Thyroid gland (tissue), 4 donors: ENCODE results near the gene CCDC43. TPM values are rescaled to one million over a fixed set of nuclear protein-coding genes. Genes with fewer than 3 reads are reported as not detected.
"Not testable (repeated sequence)": the region's sequence is repeated elsewhere in the genome, so short reads cannot be mapped to it uniquely, and the experiment has no call there.

Source experiments
- DNase-seq, 2 donors: peaks; one replicate each; pipeline ENCODE4 v3.0.0-alpha.2; 2019
- H3K27ac ChIP-seq, 3 donors: fragments of 200-600 bp; sonication (generic); 1 replicate in 2 of 3; 2 replicates in 1 of 3; pipeline ENCODE4 v1.5.1; 2016 to 2019; ENCODE audit warnings: mild to moderate bottlenecking in 1 of 3, moderate library complexity in 1 of 3
- H3K27me3 ChIP-seq: fragments of 200-600 bp; sonication (generic); one replicate; pipeline ENCODE4 v1.5.1; 2019
- H3K36me3 ChIP-seq, 2 donors: fragments of 200-600 bp; sonication (generic); one replicate each; pipeline ENCODE4 v1.5.1; 2016 to 2019
- H3K4me1 ChIP-seq, 2 donors: fragments of 200-600 bp; sonication (generic); one replicate each; pipeline ENCODE4 v1.5.1; 2017 to 2019
- H3K4me3 ChIP-seq, 3 donors: fragments of 200-600 bp; sonication (generic); replicated peaks in 1 of 3; 1 replicate in 2 of 3; 2 replicates in 1 of 3; pipeline ENCODE4 v1.5.1; 2016; ENCODE audit warnings: mild to moderate bottlenecking in 1 of 3
- H3K9me3 ChIP-seq: fragments of 200-600 bp; sonication (generic); one replicate; pipeline ENCODE4 v1.5.1; 2017
- CTCF ChIP-seq, 6 experiments: fragments of 200-600 bp in 3 of 6; fragments of 450-650 bp in 3 of 6; sonication (generic) in 3 of 6; IDR thresholded peaks; one replicate each; pipeline ENCODE4 v1.5.1; 2016 to 2019; ENCODE audit warnings: antibody characterized with exemption in 6 of 6, mild to moderate bottlenecking in 2 of 6, inconsistent platforms in 1 of 6, moderate library complexity in 1 of 6
- POLR2A ChIP-seq, 2 donors: fragments of 450-650 bp; IDR thresholded peaks; one replicate each; pipeline ENCODE4 v1.6.1; 2017; ENCODE audit warnings: antibody characterized with exemption in 2 of 2, mild to moderate bottlenecking in 2 of 2, moderate library complexity in 1 of 2
- WGBS, 2 donors: methylation state at CpG; one replicate each; pipeline ENCODE4 v1.1.5; 2017; 5-methylcytosine and 5-hydroxymethylcytosine counted together
- intact Hi-C: fragments of 100-400 bp; cut with DNase I; formaldehyde crosslinking; loops from one replicate; pipeline ENCODE4 v1.15.1; 2023
- total RNA-seq, 4 donors: library from RNA; depleted of rRNA; stranded (reverse); fragments of >200 nt; gene quantifications; one replicate each; pipeline ENCODE4 v1.2.3, GENCODE V29; 2016

CCDC43 gene
- total RNA-seq, 4 donors from 2014 or later = 15.7 to 21.0 (median 18.8) TPM

- H3K36me3 ChIP-seq = peaks cover 0 to 2% of the 10 kb centered on the region in 2 donors
- no peak for TF ChIP-seq POLR2A (IDR thresholded peaks at IDR 0.05)
- no peak for TF ChIP-seq CTCF (IDR thresholded peaks at IDR 0.05)
- intact Hi-C loops = no loop called here
- no peaks in the 10 kb centered on the region for H3K27me3 ChIP-seq
- H3K4me3 ChIP-seq = no peak overlapping the region
- H3K4me1 ChIP-seq = no peaks in the 10 kb centered on the region
- H3K27ac ChIP-seq = no peak overlapping the region
- H3K9me3 ChIP-seq = no peaks in the 10 kb centered on the region
- 82 to 83% methylated on average over 5 of the region's 5 CpGs for WGBS, 2 donors
- no peak for DNase-seq
Observed at GRCh38 chr17:44733753-44734152, 44.2 kb upstream of the CCDC43 start.

- H3K27me3 ChIP-seq, DNase-seq, H3K27ac ChIP-seq, H3K4me3 ChIP-seq, intact Hi-C loops, H3K4me1 ChIP-seq, H3K36me3 ChIP-seq, H3K9me3 ChIP-seq: not testable (repeated sequence)
- 98 to 99% methylated on average over 6 of the region's 6 CpGs for WGBS, 2 donors
Observed at GRCh38 chr17:44726121-44726520, 36.5 kb upstream of the CCDC43 start.

- Histone ChIP-seq H3K36me3 (no peaks in the 10 kb centered on the region), H3K4me1 (no peaks in the 10 kb centered on the region), H3K4me3 (no peak overlapping the region), H3K9me3 (no peaks in the 10 kb centered on the region), H3K27ac (no peak overlapping the region), H3K27me3 (no peaks in the 10 kb centered on the region)
- no peak for DNase-seq
- intact Hi-C loops = no loop called here
- TF ChIP-seq CTCF (IDR thresholded peaks at IDR 0.05) = no peak
- WGBS, 2 donors = 90 to 93% methylated on average over 5 of the region's 5 CpGs
Observed at GRCh38 chr17:44722254-44722653, 32.7 kb upstream of the CCDC43 start.

- no peaks in the 10 kb centered on the region for H3K27me3 ChIP-seq
- H3K4me3 ChIP-seq = no peak overlapping the region
- no peak overlapping the region for H3K27ac ChIP-seq
- no peak for DNase-seq
- no peaks in the 10 kb centered on the region for H3K9me3 ChIP-seq
- TF ChIP-seq CTCF (IDR thresholded peaks at IDR 0.05) (no peak), POLR2A (IDR thresholded peaks at IDR 0.05) (no peak)
- H3K36me3 ChIP-seq = no peaks in the 10 kb centered on the region
- intact Hi-C loops = no loop called here
- no peaks in the 10 kb centered on the region for H3K4me1 ChIP-seq
- WGBS, 2 donors = 100% methylated on average over 1 of the region's 1 CpG
Observed at GRCh38 chr17:44719444-44719843, 29.9 kb upstream of the CCDC43 start.

- peak within 1 kb of the TSS; percentile 23 to 54 (median 38) for H3K4me3 ChIP-seq
- peak within 1 kb of the TSS in 2 of 3 donors; percentile 12 to 71 for H3K27ac ChIP-seq
- intact Hi-C loops = no loop called here
- H3K27me3 ChIP-seq = no peaks in the 10 kb centered on the region
- H3K4me1 ChIP-seq = peaks cover 10 to 12% of the 10 kb centered on the region in 2 donors
- peak in 1 of 6 experiments; percentile 36 for TF ChIP-seq CTCF (IDR thresholded peaks at IDR 0.05)
- TF ChIP-seq POLR2A (IDR thresholded peaks at IDR 0.05) = no peak
- DNase-seq = peak; percentile 76 to 78
- H3K36me3 ChIP-seq = no peaks in the 10 kb centered on the region
- H3K9me3 ChIP-seq = no peaks in the 10 kb centered on the region
- 1% methylated on average over 52 of the region's 52 CpGs for WGBS, 2 donors
Observed at GRCh38 chr17:44708401-44709263, 19.1 kb upstream of the CCDC43 start, which contains the start of gene DBF4B. Gene DBF4B (plus strand): TSS chr17:44708665. CDS start chr17:44708821, 156 bp downstream.
